Activated naive CD8-positive, alpha-beta T cell treated with anti-CD3 and anti-CD28 coated beads for 36 hours (primary cell): ENCODE results near the gene EVPL. TPM values are rescaled to one million over a fixed set of nuclear protein-coding genes. Genes with fewer than 3 reads are reported as not detected.

Experiments
- DNase-seq: peaks from one replicate; pipeline ENCODE4 v3.0.0; 2021
- H3K27ac Mint-ChIP-seq: one replicate; pipeline ENCODE4 v1.8.0; 2022; ENCODE audit warnings: mild to moderate bottlenecking, moderate library complexity, mixed read lengths
- H3K27me3 Mint-ChIP-seq: one replicate; pipeline ENCODE4 v1.8.0; 2022; ENCODE audit warnings: mild to moderate bottlenecking, mixed read lengths
- H3K36me3 Mint-ChIP-seq: one replicate; pipeline ENCODE4 v1.8.0; 2021; ENCODE audit warnings: mild to moderate bottlenecking, mixed read lengths
- H3K4me1 Mint-ChIP-seq: one replicate; pipeline ENCODE4 v1.8.0; 2021; ENCODE audit warnings: mixed read lengths
- H3K4me3 Mint-ChIP-seq: one replicate; pipeline ENCODE4 v1.8.0; 2022; ENCODE audit warnings: mild to moderate bottlenecking, moderate library complexity, mixed read lengths
- H3K9me3 Mint-ChIP-seq: one replicate; pipeline ENCODE4 v1.8.0; 2022; ENCODE audit warnings: mixed read lengths
- total RNA-seq, 2 experiments: library from RNA; stranded (reverse); gene quantifications; one replicate each; pipeline ENCODE4 v1.2.3, GENCODE V29; 2021

EVPL gene
- total RNA-seq, 2 experiments from 2014 or later: 2.0 to 2.5 TPM

DNA sequence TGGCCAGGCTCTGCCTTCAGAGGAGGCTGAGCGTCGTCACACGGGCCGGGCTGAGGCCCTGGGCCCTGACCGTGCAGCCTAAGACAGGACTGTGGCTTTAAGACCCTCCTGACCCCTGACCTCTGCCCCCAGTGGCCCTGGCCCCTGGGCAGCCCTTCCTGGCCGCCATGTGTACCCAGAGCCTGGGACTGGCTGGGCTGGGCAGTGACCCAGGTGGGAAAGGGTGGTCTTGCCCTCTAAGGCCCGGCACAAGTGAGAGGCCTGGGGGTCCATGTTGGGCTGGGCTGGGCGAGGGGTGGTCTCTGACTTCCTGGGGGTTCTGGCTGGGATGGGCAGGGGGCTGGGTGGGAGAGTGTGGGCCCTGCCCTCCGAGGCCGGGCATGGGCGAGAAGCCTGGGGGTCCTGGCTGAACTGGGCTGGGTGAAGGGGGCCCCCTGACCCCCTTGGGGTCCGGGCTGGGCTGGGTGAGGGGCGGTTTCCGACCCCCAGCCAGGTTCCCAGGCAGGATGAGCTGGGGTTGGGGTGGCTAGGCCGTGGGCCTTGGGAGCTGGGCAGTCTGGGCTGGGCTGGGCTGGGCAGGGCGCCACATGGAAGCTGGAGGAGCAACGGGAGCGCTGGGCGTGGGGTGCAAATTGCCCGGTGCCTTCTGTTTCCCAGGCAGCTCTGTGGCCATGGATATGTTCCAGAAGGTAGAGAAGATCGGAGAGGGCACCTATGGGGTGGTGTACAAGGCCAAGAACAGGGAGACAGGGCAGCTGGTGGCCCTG, 26.2 kb downstream of the EVPL start, which contains the start of gene CDK3:
Gene CDK3, plus strand, starts transcription at position 101 of the 767 bp plus-strand sequence. Its CDS starts 571 bp downstream, at position 672.
- no peak for DNase-seq
- Mint-ChIP-seq H3K9me3 (no peaks in the 10 kb centered on the region), H3K27ac (no peak within 1 kb of the TSS), H3K36me3 (no peaks in the 10 kb centered on the region), H3K4me3 (no peak within 1 kb of the TSS), H3K4me1 (peaks cover 15% of the 10 kb centered on the region), H3K27me3 (no peaks in the 10 kb centered on the region)

DNA sequence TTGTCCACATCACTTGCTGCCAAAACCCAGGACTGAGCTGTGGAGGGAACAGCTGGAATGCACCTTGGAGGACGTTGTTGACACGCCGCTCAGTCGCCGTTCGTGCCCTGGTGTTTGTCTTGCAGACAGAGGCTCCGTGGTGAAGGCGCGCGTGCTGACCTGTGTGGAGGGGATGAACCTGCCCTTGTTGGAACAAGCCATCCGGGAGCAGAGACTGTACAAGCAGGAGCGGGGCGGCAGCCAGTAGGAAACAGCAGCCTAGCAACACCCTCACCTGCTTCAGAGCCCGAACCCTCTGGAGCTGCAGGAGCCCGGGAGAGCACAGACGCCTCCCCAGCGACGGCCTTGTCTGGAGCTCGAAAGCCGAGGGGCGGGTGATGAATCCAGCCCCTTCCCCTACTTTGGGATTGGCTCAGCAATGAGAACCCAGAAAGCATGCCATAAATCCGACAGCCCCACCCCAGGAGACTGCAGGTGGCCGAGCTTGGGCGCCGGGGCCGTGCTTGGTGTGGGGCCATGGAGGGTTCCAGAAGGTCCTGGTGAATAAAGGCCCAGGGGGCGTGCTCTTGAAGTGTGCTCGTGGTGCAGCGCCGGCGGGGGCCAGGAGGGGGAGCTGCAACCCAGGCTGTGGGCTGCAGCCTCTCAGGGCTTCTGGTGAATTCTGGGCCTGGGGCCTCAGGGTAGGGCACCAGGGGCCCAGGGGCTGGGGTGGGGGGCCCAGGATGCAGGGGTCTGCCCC, 26.9 kb downstream of the EVPL start:
- H3K4me1 Mint-ChIP-seq: peaks cover 15% of the 10 kb centered on the region
- H3K9me3 Mint-ChIP-seq: no peaks in the 10 kb centered on the region
- H3K27me3 Mint-ChIP-seq: no peaks in the 10 kb centered on the region
- no peak overlapping the region for H3K27ac Mint-ChIP-seq
- no peaks in the 10 kb centered on the region for H3K36me3 Mint-ChIP-seq
- peak; percentile 69 for DNase-seq
- H3K4me3 Mint-ChIP-seq: no peak overlapping the region

DNA sequence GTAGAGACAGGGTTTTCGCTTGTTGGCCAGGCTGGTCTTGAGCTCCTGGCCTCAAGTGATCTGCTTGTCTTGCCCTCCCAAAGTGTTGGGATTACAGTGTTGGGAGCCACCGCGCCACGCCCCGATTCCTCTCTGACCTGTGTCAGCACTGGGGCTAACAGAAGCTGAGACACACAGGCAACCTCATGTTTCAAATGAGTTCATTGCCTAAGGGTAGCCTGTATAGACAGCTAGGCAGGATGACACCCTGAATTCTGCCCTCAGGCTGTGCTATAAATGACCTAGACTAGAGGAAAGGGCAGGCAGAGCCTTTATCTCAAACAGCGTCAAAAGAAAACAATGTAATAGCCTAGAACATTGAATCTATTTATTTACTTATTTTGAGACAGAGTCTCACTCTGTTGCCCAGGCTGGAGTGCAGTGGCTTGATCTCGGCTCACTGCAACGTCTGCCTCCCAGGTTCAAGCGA, 28.7 kb downstream of the EVPL start:
- no peak overlapping the region for H3K4me3 Mint-ChIP-seq
- H3K4me1 Mint-ChIP-seq: peaks cover 15% of the 10 kb centered on the region
- DNase-seq: no peak
- H3K36me3 Mint-ChIP-seq: peaks cover 1% of the 10 kb centered on the region
- no peaks in the 10 kb centered on the region for H3K27me3 Mint-ChIP-seq
- H3K9me3 Mint-ChIP-seq: no peaks in the 10 kb centered on the region
- H3K27ac Mint-ChIP-seq: no peak overlapping the region

DNA sequence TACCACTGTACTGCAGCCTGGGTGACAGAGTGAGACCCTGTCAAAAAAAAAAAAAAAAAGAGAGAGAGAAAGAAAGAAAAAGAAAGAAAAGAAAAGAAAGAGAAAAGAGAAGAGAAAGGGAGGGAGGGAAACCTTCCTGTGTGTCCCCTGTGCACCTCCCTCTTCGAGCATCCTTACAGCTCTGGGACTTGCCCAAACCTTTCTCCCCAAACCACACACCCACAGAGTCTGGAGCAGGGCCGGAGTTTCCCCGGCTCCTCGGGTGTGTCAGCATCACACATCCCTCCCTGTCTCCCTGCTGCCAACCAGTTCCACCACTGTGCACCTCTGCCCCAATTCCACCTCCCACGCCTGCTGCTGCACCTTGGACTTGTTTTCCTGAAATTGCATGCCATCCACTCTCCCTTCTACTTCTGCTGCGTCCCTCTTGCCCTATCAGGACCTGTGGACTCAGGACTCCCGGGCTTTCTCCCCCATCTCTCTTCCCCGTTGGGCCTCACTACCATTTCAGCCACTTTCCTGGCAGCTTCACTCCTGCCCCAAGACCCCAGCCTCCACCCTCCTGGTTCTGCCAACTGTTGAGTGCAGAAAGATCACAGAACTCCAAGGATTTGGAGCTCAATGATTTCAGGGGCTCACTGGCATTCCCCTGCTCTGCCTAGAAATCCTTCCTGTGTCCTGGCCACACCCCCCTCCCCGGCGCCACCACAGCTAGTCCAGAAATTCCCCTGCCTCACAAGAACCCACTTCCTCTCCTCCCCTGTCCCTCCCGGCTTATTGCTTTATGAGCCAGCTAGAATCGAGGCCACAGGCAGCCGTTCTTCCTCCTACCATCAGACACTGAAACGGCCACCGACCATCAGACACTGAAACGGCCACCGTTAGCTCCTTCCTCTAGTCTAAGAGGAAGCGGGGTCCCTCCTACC, 30.2 kb downstream of the EVPL start:
- DNase-seq: no peak

DNA sequence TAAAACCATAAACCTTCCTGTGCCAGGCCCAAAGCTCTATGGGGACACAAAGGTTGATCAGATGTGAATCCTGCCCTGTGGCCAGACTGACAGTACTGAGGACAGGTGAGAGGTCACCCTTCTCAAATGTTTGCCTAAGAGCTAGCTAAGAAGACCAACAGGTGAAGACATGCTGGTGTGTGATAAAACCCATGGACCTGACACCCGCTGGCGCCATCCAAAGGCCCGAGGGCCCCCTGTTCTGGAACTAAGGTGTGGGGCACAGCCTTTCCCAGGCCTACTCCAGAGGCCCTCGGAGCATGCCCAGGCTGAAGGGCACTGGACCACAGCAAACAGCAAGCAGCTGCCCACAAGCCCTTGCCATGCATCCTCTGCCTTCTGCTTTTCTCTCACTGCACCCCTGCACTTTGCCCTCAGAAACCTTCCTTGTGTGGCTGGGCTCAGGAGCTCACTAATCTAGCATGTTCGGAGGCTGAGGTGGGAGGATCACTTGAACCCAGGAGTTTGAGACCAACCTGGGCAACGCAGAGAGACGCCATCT, 31.7 kb downstream of the EVPL start:
- DNase-seq: no peak

More for the DNA sequence above, 30.2 kb downstream of the EVPL start:
- no peaks in the 10 kb centered on the region for H3K9me3 Mint-ChIP-seq
- H3K27me3 Mint-ChIP-seq: no peaks in the 10 kb centered on the region
- H3K36me3 Mint-ChIP-seq: peaks cover 3% of the 10 kb centered on the region
- H3K4me1 Mint-ChIP-seq: peaks cover 15% of the 10 kb centered on the region
- peak overlapping the region; percentile 44 for H3K4me3 Mint-ChIP-seq
- peak overlapping the region; percentile 80 for H3K27ac Mint-ChIP-seq

DNA sequence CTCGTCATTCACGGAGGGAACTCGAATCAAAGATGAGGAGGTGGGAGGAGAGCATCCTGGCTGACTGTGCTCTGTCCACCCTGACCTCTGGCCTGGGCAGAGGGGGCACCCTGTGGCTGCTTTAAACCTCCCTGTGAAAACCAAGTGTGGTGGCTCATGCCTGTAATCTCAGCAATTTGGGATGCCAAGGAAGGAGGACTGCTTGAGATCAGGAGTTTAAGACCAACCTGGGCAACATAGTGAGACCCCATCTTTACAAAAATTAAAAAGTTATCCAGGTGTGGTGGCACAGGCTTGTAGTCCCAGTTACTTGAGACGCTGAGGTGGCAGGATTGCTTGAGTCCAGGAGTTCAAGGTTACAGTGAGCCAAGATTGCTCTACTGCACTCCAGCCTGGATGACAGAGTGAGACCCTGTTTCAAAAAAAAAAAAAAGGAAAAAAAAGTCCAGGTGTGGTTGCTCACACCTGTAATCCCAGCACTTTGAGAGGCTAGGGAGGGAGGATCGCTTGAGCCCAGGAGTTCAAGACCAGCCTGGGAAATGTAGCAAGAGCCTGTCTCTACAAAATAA, 32.2 kb downstream of the EVPL start:
- no peak overlapping the region for H3K4me3 Mint-ChIP-seq
- H3K27ac Mint-ChIP-seq: no peak overlapping the region
- no peaks in the 10 kb centered on the region for H3K9me3 Mint-ChIP-seq
- no peaks in the 10 kb centered on the region for H3K27me3 Mint-ChIP-seq
- DNase-seq: no peak
- H3K4me1 Mint-ChIP-seq: peaks cover 15% of the 10 kb centered on the region
- peaks cover 3% of the 10 kb centered on the region for H3K36me3 Mint-ChIP-seq

More for the DNA sequence above, 31.7 kb downstream of the EVPL start:
- Mint-ChIP-seq H3K4me3 (no peak overlapping the region), H3K4me1 (peaks cover 15% of the 10 kb centered on the region), H3K36me3 (peaks cover 3% of the 10 kb centered on the region), H3K27ac (no peak overlapping the region), H3K9me3 (no peaks in the 10 kb centered on the region), H3K27me3 (no peaks in the 10 kb centered on the region)

DNA sequence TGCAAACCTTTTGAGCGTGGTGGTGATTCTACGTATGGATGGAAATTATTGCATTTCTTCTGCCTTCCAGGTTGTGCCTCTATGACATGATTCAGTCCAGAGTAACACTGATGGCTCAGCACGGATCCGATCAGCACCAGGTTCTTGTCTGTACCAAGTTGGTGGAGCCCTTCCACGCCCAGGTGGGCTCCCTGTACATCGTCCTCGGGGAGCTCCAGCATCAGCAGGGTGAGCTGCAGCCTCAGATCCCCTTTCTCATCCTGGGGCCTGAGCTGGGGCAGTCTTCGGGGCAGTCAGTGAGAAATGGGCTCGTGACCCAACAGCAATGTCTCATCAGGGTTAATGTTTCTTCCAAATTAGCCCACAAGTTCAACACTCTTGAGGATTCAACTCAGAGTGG, 35.7 kb downstream of the EVPL start:
- DNase-seq: no peak
- H3K27ac Mint-ChIP-seq: no peak overlapping the region
- no peaks in the 10 kb centered on the region for H3K27me3 Mint-ChIP-seq
- H3K9me3 Mint-ChIP-seq: no peaks in the 10 kb centered on the region
- H3K36me3 Mint-ChIP-seq: peaks cover 3% of the 10 kb centered on the region
- H3K4me1 Mint-ChIP-seq: peaks cover under 1% of the 10 kb centered on the region
- H3K4me3 Mint-ChIP-seq: no peak overlapping the region

DNA sequence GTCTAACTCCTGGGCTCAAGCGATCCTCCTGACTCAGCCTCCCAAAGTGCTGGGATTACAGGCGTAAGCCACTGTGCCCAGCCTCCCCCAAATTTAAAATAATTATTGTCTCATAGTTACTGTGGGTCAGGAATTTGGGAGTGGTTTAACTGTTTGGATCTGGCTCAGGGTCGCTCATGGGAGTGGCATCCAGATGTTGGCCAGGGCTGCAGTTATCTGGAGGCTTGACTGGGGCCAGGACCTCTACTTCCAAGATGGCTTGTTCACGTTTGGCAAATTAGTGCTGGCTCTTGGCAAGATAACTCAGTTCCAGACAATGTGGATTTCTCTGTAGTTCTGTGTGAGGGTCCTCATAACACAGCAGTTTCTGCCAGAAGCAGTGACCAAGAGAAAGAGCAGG, 40.1 kb downstream of the EVPL start:
- Mint-ChIP-seq H3K36me3 (no peaks in the 10 kb centered on the region), H3K9me3 (no peaks in the 10 kb centered on the region), H3K4me1 (peaks cover 3% of the 10 kb centered on the region), H3K27ac (no peak overlapping the region), H3K4me3 (no peak overlapping the region), H3K27me3 (no peaks in the 10 kb centered on the region)
- no peak for DNase-seq

DNA sequence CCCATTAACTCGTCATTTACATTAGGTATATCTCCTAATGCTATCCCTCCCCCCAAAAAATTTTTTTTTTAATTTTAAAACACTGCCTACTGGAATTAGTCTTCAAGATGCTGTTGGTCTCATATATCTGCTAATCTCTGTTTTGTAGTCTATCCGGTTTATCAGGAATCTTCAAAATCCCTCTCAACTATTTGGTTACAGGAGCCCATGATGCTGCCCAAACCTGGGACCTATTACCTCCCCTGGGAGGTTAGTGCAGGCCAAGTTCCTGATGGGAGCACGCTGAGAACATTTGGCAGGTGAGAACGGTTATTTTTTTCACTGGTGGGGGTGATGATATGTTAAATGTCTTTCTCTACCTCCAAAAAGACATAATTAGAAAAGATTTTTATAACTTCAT, 41.1 kb downstream of the EVPL start:
- Mint-ChIP-seq H3K27me3 (no peaks in the 10 kb centered on the region), H3K4me3 (no peak overlapping the region), H3K36me3 (no peaks in the 10 kb centered on the region), H3K9me3 (no peaks in the 10 kb centered on the region), H3K27ac (no peak overlapping the region), H3K4me1 (peaks cover 3% of the 10 kb centered on the region)
- DNase-seq: no peak

DNA sequence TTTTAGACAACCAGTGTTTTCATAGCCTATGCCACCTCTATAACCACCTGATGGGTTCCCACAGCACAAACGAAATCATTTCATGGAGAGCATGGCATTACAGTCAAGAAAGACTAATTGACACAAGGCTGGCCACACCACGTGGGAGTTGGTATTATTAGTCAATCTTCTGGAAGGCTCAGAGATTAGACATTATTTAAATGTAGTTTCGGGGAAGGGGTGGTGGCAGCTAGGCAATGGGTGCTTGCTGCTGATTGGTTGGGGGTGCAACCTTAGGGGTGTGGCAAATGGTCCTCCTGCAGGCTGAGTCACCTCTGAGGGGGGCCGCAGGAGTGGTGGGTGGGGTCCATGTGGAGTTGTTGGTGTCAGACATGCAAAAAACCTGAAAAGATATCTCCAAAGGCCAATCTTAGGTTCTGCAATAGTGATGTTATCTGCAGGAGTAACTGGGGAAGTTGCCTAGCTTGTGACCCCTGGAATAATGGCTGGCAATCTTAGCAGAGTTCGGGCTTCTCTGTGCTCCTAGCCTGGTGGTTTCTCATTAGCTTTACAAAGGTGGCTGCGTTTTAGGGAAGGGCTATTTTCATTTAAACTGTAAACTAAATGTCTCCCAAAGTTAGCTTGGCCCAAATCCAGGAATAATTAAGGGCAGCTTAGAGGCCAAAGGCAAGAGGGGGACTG, 43.5 kb downstream of the EVPL start:
- no peaks in the 10 kb centered on the region for H3K9me3 Mint-ChIP-seq
- peaks cover 3% of the 10 kb centered on the region for H3K36me3 Mint-ChIP-seq
- no peak overlapping the region for H3K27ac Mint-ChIP-seq
- no peak for DNase-seq
- H3K4me1 Mint-ChIP-seq: peaks cover 9% of the 10 kb centered on the region
- H3K4me3 Mint-ChIP-seq: no peak overlapping the region
- no peaks in the 10 kb centered on the region for H3K27me3 Mint-ChIP-seq

DNA sequence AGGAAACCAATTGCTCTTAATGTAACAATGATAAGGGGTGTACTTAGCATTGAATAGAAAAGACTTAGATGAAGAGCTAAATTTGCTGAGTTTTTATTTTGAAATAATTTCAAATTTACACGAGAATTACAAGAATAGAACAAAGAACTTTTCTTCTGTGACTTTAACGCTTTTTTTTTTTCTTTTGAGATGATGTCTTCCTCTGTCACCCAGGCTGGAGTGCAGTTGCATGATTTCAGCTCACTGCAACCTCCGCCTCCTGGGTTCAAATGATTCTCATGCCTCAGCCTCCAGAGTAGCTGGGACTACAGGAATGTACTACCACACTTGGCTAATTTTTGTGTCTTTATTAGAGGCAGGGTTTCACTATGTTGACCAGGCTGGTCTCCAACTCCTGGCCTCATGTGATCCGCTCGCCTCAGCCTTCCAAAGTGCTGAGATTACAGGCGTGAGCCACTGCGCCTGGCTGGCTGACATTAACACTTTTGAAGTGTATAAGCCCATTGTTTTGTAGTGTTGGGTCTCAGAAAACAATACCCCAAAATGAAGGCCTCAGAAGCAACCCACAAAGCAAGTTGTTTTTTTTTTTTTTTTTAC, 46.0 kb downstream of the EVPL start:
- H3K9me3 Mint-ChIP-seq: no peaks in the 10 kb centered on the region
- no peak for DNase-seq
- H3K27ac Mint-ChIP-seq: peak overlapping the region; percentile 43

DNA sequence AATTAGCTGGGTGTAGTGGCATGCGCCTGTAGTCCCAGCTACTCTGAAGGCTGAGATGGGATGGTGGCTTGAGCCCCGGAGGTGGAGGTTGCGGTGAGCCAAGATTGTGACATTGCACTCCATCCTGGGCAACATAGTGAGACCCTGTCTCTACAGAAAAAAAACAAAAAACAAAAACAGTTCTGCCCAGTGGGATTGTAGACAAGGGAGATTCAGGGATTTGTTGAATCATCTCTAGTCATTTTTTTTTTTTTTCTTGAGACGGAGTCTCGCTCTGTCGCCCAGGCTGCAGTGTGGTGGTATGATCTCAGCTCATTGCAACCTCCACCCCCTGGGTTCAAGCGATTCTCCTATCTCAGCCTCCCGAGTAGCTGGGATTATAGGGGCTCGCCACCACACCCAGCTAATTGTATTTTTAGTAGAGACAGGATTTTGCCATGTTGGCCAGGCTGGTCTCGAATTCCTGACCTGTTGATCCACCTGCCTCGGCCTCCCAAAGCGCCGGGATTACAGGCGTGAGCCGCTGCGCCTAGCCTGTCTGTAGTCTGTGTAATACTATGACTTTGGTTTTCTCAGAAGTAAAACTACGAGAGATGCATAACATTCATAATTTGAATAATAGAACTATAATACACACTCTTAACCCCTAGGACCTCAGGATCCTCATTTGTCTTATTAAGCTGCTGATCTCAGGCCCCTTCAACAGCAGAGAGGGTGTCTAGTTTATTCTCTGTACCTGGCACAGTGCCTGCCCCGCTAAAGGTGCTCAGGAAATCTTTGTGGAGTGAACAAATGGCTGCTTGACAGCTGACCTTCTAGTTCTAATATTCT, 46.7 kb downstream of the EVPL start:
- Mint-ChIP-seq H3K4me3 (peak overlapping the region; percentile 99), H3K4me1 (peaks cover 21% of the 10 kb centered on the region), H3K27ac (peak overlapping the region; percentile 100), H3K9me3 (no peaks in the 10 kb centered on the region), H3K27me3 (no peaks in the 10 kb centered on the region), H3K36me3 (peaks cover 4% of the 10 kb centered on the region)
- no peak for DNase-seq

More for the DNA sequence above, 46.0 kb downstream of the EVPL start:
- Mint-ChIP-seq H3K4me1 (peaks cover 15% of the 10 kb centered on the region), H3K27me3 (no peaks in the 10 kb centered on the region), H3K36me3 (peaks cover 3% of the 10 kb centered on the region), H3K4me3 (peak overlapping the region; percentile 99)

DNA sequence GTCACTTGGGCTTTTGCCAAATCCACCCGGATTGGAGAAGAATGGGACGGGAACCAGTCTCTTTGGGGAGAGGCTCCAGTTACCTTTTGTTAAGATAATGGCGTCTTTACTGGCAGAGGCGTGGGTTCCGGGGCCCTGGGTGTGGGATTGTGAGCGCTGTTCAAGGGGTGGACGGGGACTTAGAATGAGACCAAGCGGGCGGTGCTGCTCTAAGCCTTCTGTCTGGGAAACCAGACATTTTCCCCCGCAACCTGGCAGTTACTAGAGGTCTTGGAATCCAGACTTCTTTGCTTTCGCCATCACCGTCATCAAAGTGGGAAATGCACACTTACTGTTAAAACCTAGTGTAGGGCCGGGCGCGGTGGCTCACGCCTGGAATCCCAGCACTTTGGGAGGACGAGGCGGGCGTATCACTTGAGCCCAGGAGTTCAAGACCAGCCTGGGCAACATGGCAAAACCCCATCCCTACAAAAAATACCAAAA, 47.4 kb downstream of the EVPL start:
- H3K27me3 Mint-ChIP-seq: no peaks in the 10 kb centered on the region
- no peaks in the 10 kb centered on the region for H3K9me3 Mint-ChIP-seq
- peak overlapping the region; percentile 99 for H3K4me3 Mint-ChIP-seq
- peaks cover 23% of the 10 kb centered on the region for H3K4me1 Mint-ChIP-seq
- peaks cover 4% of the 10 kb centered on the region for H3K36me3 Mint-ChIP-seq
- no peak for DNase-seq
- H3K27ac Mint-ChIP-seq: peak overlapping the region; percentile 100
